Caco-2 (cell line): ENCODE results near the gene HS3ST4. TPM values are rescaled to one million over a fixed set of nuclear protein-coding genes. Genes with fewer than 3 reads are reported as not detected.

Experiments
- BruUV-seq: library from RNA; stranded (reverse); fragments of 400-500 nt; replicated peaks from 2 replicates; lab custom pipeline; 2021; lab: Mats Ljungman, UMichigan
- CTCF ChIA-PET: fragments of 300-600 bp; sonication (Branson Sonifier 250); formaldehyde crosslinking; loops from one replicate; lab custom pipeline; 2022; ENCODE audit warnings: antibody characterized with exemption; lab: Charles Lee
- POLR2A ChIA-PET: fragments of 300-600 bp; sonication (Branson Sonifier 250); formaldehyde crosslinking; loops from one replicate; lab custom pipeline; 2022; ENCODE audit warnings: antibody characterized with exemption; lab: Charles Lee
- DNase-seq, 2 experiments: peaks; one replicate each; pipeline versions ENCODE4 v3.0.0 to v3.0.0-alpha.2; 2020 to 2022
- H3K27me3 ChIP-seq: replicated peaks from 2 replicates; pipeline ENCODE4 v1.6.0; 2011; ENCODE audit warnings: low read length; ENCODE audit not compliant: control insufficient read depth, insufficient read depth
- H3K36me3 ChIP-seq: 2 replicates; pipeline ENCODE4 v1.5.1; 2011; ENCODE audit warnings: low read length; ENCODE audit not compliant: control insufficient read depth, insufficient read depth
- H3K4me1 ChIP-seq: fragments of 250-450 bp; sonication (Bioruptor Pico); 2 replicates; pipeline ENCODE4 v1.5.1; 2020; ENCODE audit warnings: mild to moderate bottlenecking
- H3K4me3 ChIP-seq: 2 replicates; pipeline ENCODE4 v1.5.1; 2011; ENCODE audit warnings: low read depth, mild to moderate bottlenecking, control low read depth, low read length
- H3K9me3 ChIP-seq: fragments of 250-450 bp; sonication (Bioruptor Pico); 2 replicates; pipeline ENCODE4 v1.5.1; 2020; ENCODE audit warnings: mild to moderate bottlenecking, moderate library complexity
- H3K27ac Mint-ChIP-seq: one replicate; pipeline ENCODE4 v1.8.0; 2022; ENCODE audit warnings: mixed read lengths; ENCODE audit not compliant: unreplicated experiment
- H3K27me3 Mint-ChIP-seq: one replicate; pipeline ENCODE4 v1.8.0; 2022; ENCODE audit warnings: mixed read lengths; ENCODE audit not compliant: insufficient read depth, unreplicated experiment
- H3K36me3 Mint-ChIP-seq: one replicate; pipeline ENCODE4 v1.8.0; 2022; ENCODE audit warnings: mild to moderate bottlenecking, mixed read lengths; ENCODE audit not compliant: insufficient read depth, unreplicated experiment
- H3K4me1 Mint-ChIP-seq: one replicate; pipeline ENCODE4 v1.8.0; 2022; ENCODE audit warnings: low read depth, mixed read lengths; ENCODE audit not compliant: unreplicated experiment
- H3K4me3 Mint-ChIP-seq: one replicate; pipeline ENCODE4 v1.8.0; 2022; ENCODE audit warnings: mild to moderate bottlenecking, moderate library complexity, mixed read lengths; ENCODE audit not compliant: unreplicated experiment
- H3K9me3 Mint-ChIP-seq: one replicate; pipeline ENCODE4 v1.8.0; 2022; ENCODE audit warnings: mixed read lengths; ENCODE audit not compliant: unreplicated experiment
- CTCF ChIP-seq, 2 experiments: fragments of 200-600 bp in 1 of 2; IDR thresholded peaks; 1 replicate in 1 of 2; 2 replicates in 1 of 2; pipeline versions ENCODE4 v1.5.1 to v1.8.0; 2011 to 2022; ENCODE audit warnings: antibody characterized with exemption in 1 of 2, control low read depth in 1 of 2, inconsistent platforms in 1 of 2, low read depth in 1 of 2, low read length in 1 of 2, mild to moderate bottlenecking in 1 of 2, moderate library complexity in 1 of 2; ENCODE audit not compliant: insufficient read depth in 1 of 2, severe bottlenecking in 1 of 2, unreplicated experiment in 1 of 2
- intact Hi-C: fragments of 100-400 bp; cut with micrococcal nuclease; formaldehyde crosslinking; loops from one replicate; pipeline ENCODE4 v1.10.0; 2022; ENCODE audit not compliant: unreplicated experiment
- total RNA-seq: library from RNA; stranded (reverse); gene quantifications from 2 replicates; pipeline ENCODE4 v1.2.3, GENCODE V29; 2022

The HS3ST4 gene
- total RNA-seq, 1 experiment from 2014 or later: 0.11 TPM

GRCh38 chr16:25788637-25789036 lies 96.9 kb downstream of the HS3ST4 start:
- Mint-ChIP-seq H3K27ac (no peak overlapping the region), H3K4me3 (no peak overlapping the region), H3K4me1 (no peaks in the 10 kb centered on the region), H3K27me3 (peaks cover 9% of the 10 kb centered on the region), H3K9me3 (no peaks in the 10 kb centered on the region), H3K36me3 (no peaks in the 10 kb centered on the region)
- no peaks in the 10 kb centered on the region for H3K36me3 ChIP-seq
- POLR2A ChIA-PET: no interaction called here
- DNase-seq: no peak
- no peaks in the 10 kb centered on the region for H3K9me3 ChIP-seq
- H3K4me1 ChIP-seq: no peaks in the 10 kb centered on the region
- no peak overlapping the region for H3K4me3 ChIP-seq
- CTCF ChIA-PET: no interaction called here
- intact Hi-C loops: no loop called here
- H3K27me3 ChIP-seq: no peaks in the 10 kb centered on the region
- no TSS peak for BruUV-seq
- TF ChIP-seq CTCF (IDR thresholded peaks at IDR 0.05; ENCODE audit: insufficient read depth in 1 of 2, low read depth in 1 of 2, low read length in 1 of 2, severe bottlenecking in 1 of 2, unreplicated experiment in 1 of 2): no peak

GRCh38 chr16:25796239-25796638 lies 104.5 kb downstream of the HS3ST4 start:
- intact Hi-C loops: no loop called here
- Histone ChIP-seq H3K27me3 (no peaks in the 10 kb centered on the region), H3K36me3 (no peaks in the 10 kb centered on the region), H3K4me3 (no peak overlapping the region), H3K9me3 (no peaks in the 10 kb centered on the region), H3K4me1 (no peaks in the 10 kb centered on the region)
- no TSS peak for BruUV-seq
- H3K4me1 Mint-ChIP-seq: no peaks in the 10 kb centered on the region
- TF ChIP-seq CTCF (IDR thresholded peaks at IDR 0.05; ENCODE audit: insufficient read depth in 1 of 2, low read depth in 1 of 2, low read length in 1 of 2, severe bottlenecking in 1 of 2, unreplicated experiment in 1 of 2): no peak
- no peak overlapping the region for H3K27ac Mint-ChIP-seq
- peaks cover 20% of the 10 kb centered on the region for H3K27me3 Mint-ChIP-seq
- ChIA-PET CTCF (no interaction called here), POLR2A (no interaction called here)
- H3K36me3 Mint-ChIP-seq: no peaks in the 10 kb centered on the region
- H3K9me3 Mint-ChIP-seq: no peaks in the 10 kb centered on the region
- DNase-seq: no peak
- H3K4me3 Mint-ChIP-seq: no peak overlapping the region

GRCh38 chr16:25798065-25798464 lies 106.3 kb downstream of the HS3ST4 start:
- no peaks in the 10 kb centered on the region for H3K4me1 ChIP-seq
- no peaks in the 10 kb centered on the region for H3K9me3 Mint-ChIP-seq
- no peaks in the 10 kb centered on the region for H3K27me3 ChIP-seq
- POLR2A ChIA-PET: no interaction called here
- H3K27ac Mint-ChIP-seq: no peak overlapping the region
- CTCF ChIA-PET: no interaction called here
- no peaks in the 10 kb centered on the region for H3K9me3 ChIP-seq
- H3K36me3 ChIP-seq: no peaks in the 10 kb centered on the region
- peaks cover 21% of the 10 kb centered on the region for H3K27me3 Mint-ChIP-seq
- no peak for DNase-seq
- H3K36me3 Mint-ChIP-seq: no peaks in the 10 kb centered on the region
- intact Hi-C loops: no loop called here
- H3K4me1 Mint-ChIP-seq: no peaks in the 10 kb centered on the region
- TF ChIP-seq CTCF (IDR thresholded peaks at IDR 0.05; ENCODE audit: insufficient read depth in 1 of 2, low read depth in 1 of 2, low read length in 1 of 2, severe bottlenecking in 1 of 2, unreplicated experiment in 1 of 2): no peak
- no TSS peak for BruUV-seq
- no peak overlapping the region for H3K4me3 ChIP-seq
- H3K4me3 Mint-ChIP-seq: no peak overlapping the region
